ENCODE data around the gene IGSF21.

Gene IGSF21

GRCh38 chr1:18302788-18303413 lies 195.3 kb downstream of the IGSF21 start:
- TF ChIP-seq, protein P1, sequence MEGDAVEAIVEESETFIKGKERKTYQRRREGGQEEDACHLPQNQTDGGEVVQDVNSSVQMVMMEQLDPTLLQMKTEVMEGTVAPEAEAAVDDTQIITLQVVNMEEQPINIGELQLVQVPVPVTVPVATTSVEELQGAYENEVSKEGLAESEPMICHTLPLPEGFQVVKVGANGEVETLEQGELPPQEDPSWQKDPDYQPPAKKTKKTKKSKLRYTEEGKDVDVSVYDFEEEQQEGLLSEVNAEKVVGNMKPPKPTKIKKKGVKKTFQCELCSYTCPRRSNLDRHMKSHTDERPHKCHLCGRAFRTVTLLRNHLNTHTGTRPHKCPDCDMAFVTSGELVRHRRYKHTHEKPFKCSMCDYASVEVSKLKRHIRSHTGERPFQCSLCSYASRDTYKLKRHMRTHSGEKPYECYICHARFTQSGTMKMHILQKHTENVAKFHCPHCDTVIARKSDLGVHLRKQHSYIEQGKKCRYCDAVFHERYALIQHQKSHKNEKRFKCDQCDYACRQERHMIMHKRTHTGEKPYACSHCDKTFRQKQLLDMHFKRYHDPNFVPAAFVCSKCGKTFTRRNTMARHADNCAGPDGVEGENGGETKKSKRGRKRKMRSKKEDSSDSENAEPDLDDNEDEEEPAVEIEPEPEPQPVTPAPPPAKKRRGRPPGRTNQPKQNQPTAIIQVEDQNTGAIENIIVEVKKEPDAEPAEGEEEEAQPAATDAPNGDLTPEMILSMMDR (IDR thresholded peaks at IDR 0.05), result peak; percentile 15
- Histone ChIP-seq H3K4me3 (ENCODE audit: low read depth, low read length) (no peak overlapping the region), H3K36me3 (ENCODE audit: control insufficient read depth, insufficient read depth, low read length) (no peaks in the 10 kb centered on the region), H3K4me1 (no peaks in the 10 kb centered on the region), H3K27me3 (ENCODE audit: control insufficient read depth, insufficient read depth, low read length) (no peaks in the 10 kb centered on the region), H3K9me3 (ENCODE audit: control insufficient read depth, low read length) (no peaks in the 10 kb centered on the region), H3K4me2 (ENCODE audit: low read length) (no peak overlapping the region), H3K27ac (no peak overlapping the region), H3K79me2 (no peaks in the 10 kb centered on the region), H3K9ac (no peak overlapping the region), H2AFZ (no peak overlapping the region)

DNA sequence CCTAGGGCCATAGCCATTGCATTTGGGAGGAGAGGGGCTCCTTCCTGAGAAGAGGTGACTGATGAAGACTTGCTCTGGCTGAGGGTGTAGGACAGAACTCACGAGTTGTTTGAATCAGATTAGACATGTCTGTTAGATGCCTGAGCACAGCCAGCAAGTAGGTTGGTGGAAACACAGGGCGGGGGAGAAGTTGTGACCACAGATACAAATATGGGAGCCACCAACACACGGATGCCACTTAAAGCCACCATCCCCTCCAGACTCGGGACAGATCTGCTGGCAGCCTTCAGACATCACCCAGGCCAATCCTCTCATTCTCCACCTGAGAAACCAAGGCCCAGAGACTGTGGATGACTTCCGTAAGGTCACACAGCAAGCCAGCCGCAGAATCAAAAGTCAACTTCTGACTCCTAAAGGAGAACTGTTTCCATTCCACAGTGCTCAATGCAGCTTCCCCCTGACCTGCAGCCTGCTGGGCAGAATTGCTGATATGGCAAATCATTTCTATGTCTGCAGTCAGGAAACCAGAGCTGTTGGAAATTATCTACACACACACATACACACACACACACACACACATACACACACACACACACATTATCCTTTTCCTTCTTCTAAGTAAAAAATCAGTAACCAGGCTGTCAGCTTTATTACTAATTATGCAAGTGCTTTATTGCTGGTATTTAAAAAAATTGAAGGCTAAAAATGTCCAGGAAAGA lies 196.7 kb downstream of the IGSF21 start:
- Histone ChIP-seq H3K27ac (no peak overlapping the region), H3K4me1 (no peaks in the 10 kb centered on the region), H3K27me3 (ENCODE audit: control insufficient read depth, insufficient read depth, low read length) (no peaks in the 10 kb centered on the region), H3K9me3 (ENCODE audit: control insufficient read depth, low read length) (no peaks in the 10 kb centered on the region), H3K4me2 (ENCODE audit: low read length) (no peak overlapping the region), H3K9ac (no peak overlapping the region), H2AFZ (no peak overlapping the region), H3K4me3 (ENCODE audit: low read depth, low read length) (no peak overlapping the region), H3K79me2 (no peaks in the 10 kb centered on the region), H3K36me3 (ENCODE audit: control insufficient read depth, insufficient read depth, low read length) (no peaks in the 10 kb centered on the region)
- TF ChIP-seq, protein P1 (IDR thresholded peaks at IDR 0.05), result no peak

DNA sequence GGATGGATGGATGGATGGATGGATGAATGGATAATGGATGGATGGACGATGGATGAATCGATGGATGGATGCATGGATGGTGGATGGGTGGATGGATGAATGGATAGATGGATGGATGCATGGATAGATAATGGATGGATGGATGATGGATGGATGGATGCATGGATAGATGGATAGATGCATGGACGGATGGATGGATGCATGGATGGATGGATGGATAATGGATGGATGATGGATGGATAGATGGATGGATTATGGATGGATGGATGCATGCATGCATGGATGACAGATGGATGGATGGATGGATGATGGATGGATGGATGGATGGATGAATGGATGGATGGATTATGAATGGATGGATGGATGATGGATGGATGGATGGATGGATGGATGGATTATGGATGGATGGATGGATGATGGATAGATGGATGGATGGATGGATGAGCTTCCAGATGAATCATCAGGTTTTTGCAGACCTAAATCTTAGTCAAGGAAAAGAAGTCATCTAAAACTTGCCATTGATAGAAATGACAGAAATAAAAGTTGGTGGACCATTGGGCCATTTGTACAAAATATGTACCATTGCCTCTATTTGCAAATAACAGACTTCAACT lies 197.7 kb downstream of the IGSF21 start:
- H3K36me3 ChIP-seq (ENCODE audit: control insufficient read depth, insufficient read depth, low read length), result no peaks in the 10 kb centered on the region
- TF ChIP-seq, protein P1 (IDR thresholded peaks at IDR 0.05), result no peak
- H3K9me3 ChIP-seq (ENCODE audit: control insufficient read depth, low read length), result no peaks in the 10 kb centered on the region
- no peaks in the 10 kb centered on the region for H3K79me2 ChIP-seq
- H2AFZ ChIP-seq, result no peak overlapping the region
- H3K4me1 ChIP-seq, result no peaks in the 10 kb centered on the region
- H3K27me3 ChIP-seq (ENCODE audit: control insufficient read depth, insufficient read depth, low read length), result no peaks in the 10 kb centered on the region
- no peak overlapping the region for H3K9ac ChIP-seq
- H3K27ac ChIP-seq, result no peak overlapping the region
- no peak overlapping the region for H3K4me3 ChIP-seq (ENCODE audit: low read depth, low read length)
- no peak overlapping the region for H3K4me2 ChIP-seq (ENCODE audit: low read length)

GRCh38 chr1:18307329-18307898 lies 199.8 kb downstream of the IGSF21 start:
- TF ChIP-seq, protein P1 (IDR thresholded peaks at IDR 0.05), result no peak
- Histone ChIP-seq H3K4me2 (ENCODE audit: low read length) (no peak overlapping the region), H3K27ac (no peak overlapping the region), H3K9me3 (ENCODE audit: control insufficient read depth, low read length) (no peaks in the 10 kb centered on the region), H3K27me3 (ENCODE audit: control insufficient read depth, insufficient read depth, low read length) (no peaks in the 10 kb centered on the region), H3K9ac (no peak overlapping the region), H2AFZ (no peak overlapping the region), H3K79me2 (no peaks in the 10 kb centered on the region), H3K4me1 (no peaks in the 10 kb centered on the region), H3K4me3 (ENCODE audit: low read depth, low read length) (no peak overlapping the region), H3K36me3 (ENCODE audit: control insufficient read depth, insufficient read depth, low read length) (no peaks in the 10 kb centered on the region)
